ENCODE results near the gene CRY2.

CRY2 gene

DNA sequence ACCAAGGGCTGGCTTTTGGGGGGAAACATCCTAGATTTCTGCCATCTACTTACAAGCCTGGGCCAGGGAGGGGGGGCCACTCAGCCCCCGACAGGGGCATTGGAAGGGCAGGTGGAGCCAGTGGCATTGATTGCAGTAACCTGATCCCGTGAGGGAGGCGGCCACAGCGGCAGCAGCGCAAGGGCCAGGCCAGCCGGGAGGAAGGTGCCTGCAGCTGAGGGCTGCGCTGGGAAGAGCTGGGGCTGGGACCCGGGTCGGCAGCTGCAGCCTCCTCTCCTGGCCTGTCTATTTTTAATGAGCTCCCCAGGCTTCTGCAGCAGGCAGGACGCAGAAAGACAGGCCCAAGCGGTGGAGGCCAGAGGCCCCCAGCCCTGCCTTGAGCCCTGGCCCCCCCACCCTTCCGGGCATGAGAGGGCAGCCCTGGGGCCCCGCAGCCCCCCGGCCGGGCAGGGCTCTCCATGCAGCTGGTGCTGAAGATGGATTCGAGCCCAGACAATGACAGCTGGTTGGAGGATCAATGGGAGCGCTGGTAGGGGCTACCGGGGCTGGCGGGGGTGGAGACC, 49.2 kb downstream of the CRY2 start:
- no peak for TF ChIP-seq ZNF70 (CRISPR knock-in tag; IDR thresholded peaks at IDR 0.05)
- no peak for TF ChIP-seq OSR1 (CRISPR knock-in tag; IDR thresholded peaks at IDR 0.05)
- TF ChIP-seq, protein P1, sequence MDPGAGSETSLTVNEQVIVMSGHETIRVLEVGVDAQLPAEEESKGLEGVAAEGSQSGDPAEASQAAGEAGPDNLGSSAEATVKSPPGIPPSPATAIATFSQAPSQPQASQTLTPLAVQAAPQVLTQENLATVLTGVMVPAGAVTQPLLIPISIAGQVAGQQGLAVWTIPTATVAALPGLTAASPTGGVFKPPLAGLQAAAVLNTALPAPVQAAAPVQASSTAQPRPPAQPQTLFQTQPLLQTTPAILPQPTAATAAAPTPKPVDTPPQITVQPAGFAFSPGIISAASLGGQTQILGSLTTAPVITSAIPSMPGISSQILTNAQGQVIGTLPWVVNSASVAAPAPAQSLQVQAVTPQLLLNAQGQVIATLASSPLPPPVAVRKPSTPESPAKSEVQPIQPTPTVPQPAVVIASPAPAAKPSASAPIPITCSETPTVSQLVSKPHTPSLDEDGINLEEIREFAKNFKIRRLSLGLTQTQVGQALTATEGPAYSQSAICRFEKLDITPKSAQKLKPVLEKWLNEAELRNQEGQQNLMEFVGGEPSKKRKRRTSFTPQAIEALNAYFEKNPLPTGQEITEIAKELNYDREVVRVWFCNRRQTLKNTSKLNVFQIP (CRISPR knock-in tag; IDR thresholded peaks at IDR 0.05; ENCODE audit: borderline replicate concordance, low read depth), result no peak
- TF ChIP-seq, protein P2, sequence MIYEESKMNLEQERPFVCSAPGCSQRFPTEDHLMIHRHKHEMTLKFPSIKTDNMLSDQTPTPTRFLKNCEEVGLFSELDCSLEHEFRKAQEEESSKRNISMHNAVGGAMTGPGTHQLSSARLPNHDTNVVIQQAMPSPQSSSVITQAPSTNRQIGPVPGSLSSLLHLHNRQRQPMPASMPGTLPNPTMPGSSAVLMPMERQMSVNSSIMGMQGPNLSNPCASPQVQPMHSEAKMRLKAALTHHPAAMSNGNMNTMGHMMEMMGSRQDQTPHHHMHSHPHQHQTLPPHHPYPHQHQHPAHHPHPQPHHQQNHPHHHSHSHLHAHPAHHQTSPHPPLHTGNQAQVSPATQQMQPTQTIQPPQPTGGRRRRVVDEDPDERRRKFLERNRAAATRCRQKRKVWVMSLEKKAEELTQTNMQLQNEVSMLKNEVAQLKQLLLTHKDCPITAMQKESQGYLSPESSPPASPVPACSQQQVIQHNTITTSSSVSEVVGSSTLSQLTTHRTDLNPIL (CRISPR knock-in tag; IDR thresholded peaks at IDR 0.05; ENCODE audit: low read depth), result no peak
- TF ChIP-seq ISL1 (CRISPR knock-in tag; IDR thresholded peaks at IDR 0.05), result no peak
- no peak for TF ChIP-seq ARNTL (CRISPR knock-in tag; IDR thresholded peaks at IDR 0.05; ENCODE audit: borderline replicate concordance, low read depth)
- TF ChIP-seq, protein P3, sequence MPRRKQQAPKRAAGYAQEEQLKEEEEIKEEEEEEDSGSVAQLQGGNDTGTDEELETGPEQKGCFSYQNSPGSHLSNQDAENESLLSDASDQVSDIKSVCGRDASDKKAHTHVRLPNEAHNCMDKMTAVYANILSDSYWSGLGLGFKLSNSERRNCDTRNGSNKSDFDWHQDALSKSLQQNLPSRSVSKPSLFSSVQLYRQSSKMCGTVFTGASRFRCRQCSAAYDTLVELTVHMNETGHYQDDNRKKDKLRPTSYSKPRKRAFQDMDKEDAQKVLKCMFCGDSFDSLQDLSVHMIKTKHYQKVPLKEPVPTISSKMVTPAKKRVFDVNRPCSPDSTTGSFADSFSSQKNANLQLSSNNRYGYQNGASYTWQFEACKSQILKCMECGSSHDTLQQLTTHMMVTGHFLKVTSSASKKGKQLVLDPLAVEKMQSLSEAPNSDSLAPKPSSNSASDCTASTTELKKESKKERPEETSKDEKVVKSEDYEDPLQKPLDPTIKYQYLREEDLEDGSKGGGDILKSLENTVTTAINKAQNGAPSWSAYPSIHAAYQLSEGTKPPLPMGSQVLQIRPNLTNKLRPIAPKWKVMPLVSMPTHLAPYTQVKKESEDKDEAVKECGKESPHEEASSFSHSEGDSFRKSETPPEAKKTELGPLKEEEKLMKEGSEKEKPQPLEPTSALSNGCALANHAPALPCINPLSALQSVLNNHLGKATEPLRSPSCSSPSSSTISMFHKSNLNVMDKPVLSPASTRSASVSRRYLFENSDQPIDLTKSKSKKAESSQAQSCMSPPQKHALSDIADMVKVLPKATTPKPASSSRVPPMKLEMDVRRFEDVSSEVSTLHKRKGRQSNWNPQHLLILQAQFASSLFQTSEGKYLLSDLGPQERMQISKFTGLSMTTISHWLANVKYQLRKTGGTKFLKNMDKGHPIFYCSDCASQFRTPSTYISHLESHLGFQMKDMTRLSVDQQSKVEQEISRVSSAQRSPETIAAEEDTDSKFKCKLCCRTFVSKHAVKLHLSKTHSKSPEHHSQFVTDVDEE (CRISPR knock-in tag; IDR thresholded peaks at IDR 0.05), result no peak
- TF ChIP-seq GLIS3 (CRISPR knock-in tag; IDR thresholded peaks at IDR 0.05), result no peak
- no peak for TF ChIP-seq ZC3H10 (CRISPR knock-in tag; IDR thresholded peaks at IDR 0.05)
- TF ChIP-seq BACH2 (CRISPR knock-in tag; IDR thresholded peaks at IDR 0.05; ENCODE audit: borderline replicate concordance), result no peak
- TF ChIP-seq TOX (CRISPR knock-in tag; IDR thresholded peaks at IDR 0.05; ENCODE audit: borderline replicate concordance), result no peak
- TF ChIP-seq TCF4 (CRISPR knock-in tag; IDR thresholded peaks at IDR 0.05; ENCODE audit: borderline replicate concordance), result no peak
- peak; percentile 36 for ATAC-seq

DNA sequence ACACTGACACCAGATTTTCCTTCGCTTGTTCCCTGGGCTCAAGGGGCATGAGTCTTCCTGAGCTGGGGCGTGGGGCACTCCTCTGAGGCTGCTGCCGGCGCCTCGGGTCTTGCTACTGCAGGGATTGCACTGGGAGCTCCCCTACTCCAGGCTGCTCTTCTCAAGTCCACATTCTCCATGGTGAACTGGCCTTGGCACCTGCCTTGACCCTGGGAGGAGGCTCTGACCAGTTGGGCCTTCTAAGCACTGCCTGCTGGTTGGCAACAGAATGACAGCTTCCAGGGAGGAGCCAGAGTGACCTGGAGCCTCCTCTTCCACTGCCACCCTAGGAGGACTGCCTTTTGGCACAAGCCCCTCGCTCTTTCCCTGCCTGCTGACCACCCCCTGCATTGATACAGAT, 50.3 kb downstream of the CRY2 start:
- ATAC-seq, result no peak
- TF ChIP-seq PPARA (CRISPR knock-in tag; IDR thresholded peaks at IDR 0.05; ENCODE audit: borderline replicate concordance) (no peak), BACH2 (CRISPR knock-in tag; IDR thresholded peaks at IDR 0.05; ENCODE audit: borderline replicate concordance) (no peak), GLIS3 (CRISPR knock-in tag; IDR thresholded peaks at IDR 0.05) (no peak), ARNTL (CRISPR knock-in tag; IDR thresholded peaks at IDR 0.05; ENCODE audit: borderline replicate concordance, low read depth) (no peak), ISL1 (CRISPR knock-in tag; IDR thresholded peaks at IDR 0.05) (no peak), TCF4 (CRISPR knock-in tag; IDR thresholded peaks at IDR 0.05; ENCODE audit: borderline replicate concordance) (no peak), ZFP30 (CRISPR knock-in tag; IDR thresholded peaks at IDR 0.05) (no peak), RARB (CRISPR knock-in tag; IDR thresholded peaks at IDR 0.05) (no peak), OSR1 (CRISPR knock-in tag; IDR thresholded peaks at IDR 0.05) (no peak), ZNF8 (CRISPR knock-in tag; IDR thresholded peaks at IDR 0.05) (no peak), ZC3H10 (CRISPR knock-in tag; IDR thresholded peaks at IDR 0.05) (no peak), ZNF565 (CRISPR knock-in tag; conservative IDR thresholded peaks at IDR 0.05; ENCODE audit: low read depth) (no peak), ESRRG (CRISPR knock-in tag; IDR thresholded peaks at IDR 0.05) (no peak)
- TF ChIP-seq, protein P4, sequence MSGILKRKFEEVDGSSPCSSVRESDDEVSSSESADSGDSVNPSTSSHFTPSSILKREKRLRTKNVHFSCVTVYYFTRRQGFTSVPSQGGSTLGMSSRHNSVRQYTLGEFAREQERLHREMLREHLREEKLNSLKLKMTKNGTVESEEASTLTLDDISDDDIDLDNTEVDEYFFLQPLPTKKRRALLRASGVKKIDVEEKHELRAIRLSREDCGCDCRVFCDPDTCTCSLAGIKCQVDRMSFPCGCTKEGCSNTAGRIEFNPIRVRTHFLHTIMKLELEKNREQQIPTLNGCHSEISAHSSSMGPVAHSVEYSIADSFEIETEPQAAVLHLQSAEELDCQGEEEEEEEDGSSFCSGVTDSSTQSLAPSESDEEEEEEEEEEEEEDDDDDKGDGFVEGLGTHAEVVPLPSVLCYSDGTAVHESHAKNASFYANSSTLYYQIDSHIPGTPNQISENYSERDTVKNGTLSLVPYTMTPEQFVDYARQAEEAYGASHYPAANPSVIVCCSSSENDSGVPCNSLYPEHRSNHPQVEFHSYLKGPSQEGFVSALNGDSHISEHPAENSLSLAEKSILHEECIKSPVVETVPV (CRISPR knock-in tag; IDR thresholded peaks at IDR 0.05), result no peak
- TF ChIP-seq, protein P5, sequence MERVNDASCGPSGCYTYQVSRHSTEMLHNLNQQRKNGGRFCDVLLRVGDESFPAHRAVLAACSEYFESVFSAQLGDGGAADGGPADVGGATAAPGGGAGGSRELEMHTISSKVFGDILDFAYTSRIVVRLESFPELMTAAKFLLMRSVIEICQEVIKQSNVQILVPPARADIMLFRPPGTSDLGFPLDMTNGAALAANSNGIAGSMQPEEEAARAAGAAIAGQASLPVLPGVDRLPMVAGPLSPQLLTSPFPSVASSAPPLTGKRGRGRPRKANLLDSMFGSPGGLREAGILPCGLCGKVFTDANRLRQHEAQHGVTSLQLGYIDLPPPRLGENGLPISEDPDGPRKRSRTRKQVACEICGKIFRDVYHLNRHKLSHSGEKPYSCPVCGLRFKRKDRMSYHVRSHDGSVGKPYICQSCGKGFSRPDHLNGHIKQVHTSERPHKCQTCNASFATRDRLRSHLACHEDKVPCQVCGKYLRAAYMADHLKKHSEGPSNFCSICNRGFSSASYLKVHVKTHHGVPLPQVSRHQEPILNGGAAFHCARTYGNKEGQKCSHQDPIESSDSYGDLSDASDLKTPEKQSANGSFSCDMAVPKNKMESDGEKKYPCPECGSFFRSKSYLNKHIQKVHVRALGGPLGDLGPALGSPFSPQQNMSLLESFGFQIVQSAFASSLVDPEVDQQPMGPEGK (CRISPR knock-in tag; IDR thresholded peaks at IDR 0.05; ENCODE audit: borderline replicate concordance), result no peak
- TF ChIP-seq, protein P2 (CRISPR knock-in tag; IDR thresholded peaks at IDR 0.05; ENCODE audit: low read depth), result no peak
- TF ChIP-seq, protein P3 (CRISPR knock-in tag; IDR thresholded peaks at IDR 0.05), result no peak

Measured in SK-N-SH treated with all-trans-retinoic acid at 6 μM for 48 hours (cell line).